ENCODE measurements around the gene NFE2L2.
"Not testable (repeated sequence)": the region's sequence is repeated elsewhere in the genome, so short reads cannot be mapped to it uniquely, and the experiment has no call there.

Gene NFE2L2

GRCh38 chr2:177257471-177257870 is 7.1 kb downstream of the NFE2L2 start:
- DNase-seq (ENCODE audit: low read depth, low spot score), result no peak

GRCh38 chr2:177256695-177257094 is 7.8 kb downstream of the NFE2L2 start:
- no peak for DNase-seq (ENCODE audit: low read depth, low spot score)

DNA sequence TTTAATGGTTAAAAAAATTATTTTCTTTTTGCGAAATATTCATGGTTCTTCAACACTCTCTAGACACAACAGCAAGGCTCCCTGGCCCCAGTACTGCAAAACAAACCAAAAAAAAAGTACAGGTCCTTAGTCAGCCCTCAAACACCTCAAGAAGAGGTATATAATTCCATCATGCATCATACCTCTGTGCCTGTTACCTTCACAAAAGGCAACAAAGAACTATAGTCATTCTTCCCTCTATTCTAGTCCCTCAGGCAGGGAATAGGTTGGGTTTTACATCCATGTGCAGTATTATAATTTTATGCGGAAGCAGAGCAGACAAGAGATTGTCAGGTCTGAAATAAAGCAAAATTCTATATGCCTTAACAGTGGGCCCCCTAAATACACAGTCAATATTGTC is 8.5 kb downstream of the NFE2L2 start:
- DNase-seq (ENCODE audit: low read depth, low spot score), result no peak

- DNase-seq (ENCODE audit: low read depth, low spot score), result no peak
Measured at GRCh38 chr2:177255227-177255601, 9.3 kb downstream of the NFE2L2 start.

DNA sequence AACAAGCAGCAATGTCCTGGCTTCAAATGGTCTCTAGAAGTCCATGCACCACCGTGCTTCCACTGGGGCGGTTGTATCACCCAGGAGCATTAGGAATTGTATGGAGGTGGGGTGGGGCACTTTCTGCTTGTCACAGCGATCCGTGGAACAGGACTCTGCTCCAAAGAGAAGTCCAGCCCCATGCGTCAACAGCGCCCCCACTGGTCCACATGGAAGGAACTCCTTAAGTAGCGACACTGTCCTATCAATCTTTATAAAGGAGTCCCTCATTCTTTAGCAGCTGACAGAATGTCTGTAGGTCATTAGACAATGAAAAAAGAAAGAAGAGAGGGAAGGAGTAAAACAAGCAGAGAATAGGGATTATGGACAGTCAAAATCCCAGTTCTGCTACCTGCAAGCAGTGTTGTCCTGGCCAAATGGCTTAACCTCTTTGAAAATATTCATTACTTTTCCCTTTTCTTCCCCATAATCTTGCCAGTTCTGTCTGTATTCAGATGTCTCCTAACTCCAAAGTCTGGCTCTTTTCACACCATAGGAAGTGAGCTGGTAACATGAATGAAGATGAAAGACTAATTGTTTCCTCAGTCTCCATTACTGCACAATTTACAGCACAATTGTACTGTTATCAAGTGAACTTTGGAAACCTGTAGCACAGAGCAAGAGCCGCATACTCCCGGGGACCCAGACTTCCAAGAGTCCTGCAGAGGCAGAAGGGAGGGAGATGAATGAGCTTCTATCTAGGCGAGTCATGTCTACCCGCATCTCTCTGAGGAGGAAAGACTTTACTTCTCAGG is 9.9 kb downstream of the NFE2L2 start:
- no peak for DNase-seq (ENCODE audit: low read depth, low spot score)

GRCh38 chr2:177253704-177254103 is 10.8 kb downstream of the NFE2L2 start:
- DNase-seq (ENCODE audit: low read depth, low spot score), result no peak

- no peak for DNase-seq (ENCODE audit: low read depth, low spot score)
Measured at GRCh38 chr2:177252808-177253531, 11.6 kb downstream of the NFE2L2 start.

DNA sequence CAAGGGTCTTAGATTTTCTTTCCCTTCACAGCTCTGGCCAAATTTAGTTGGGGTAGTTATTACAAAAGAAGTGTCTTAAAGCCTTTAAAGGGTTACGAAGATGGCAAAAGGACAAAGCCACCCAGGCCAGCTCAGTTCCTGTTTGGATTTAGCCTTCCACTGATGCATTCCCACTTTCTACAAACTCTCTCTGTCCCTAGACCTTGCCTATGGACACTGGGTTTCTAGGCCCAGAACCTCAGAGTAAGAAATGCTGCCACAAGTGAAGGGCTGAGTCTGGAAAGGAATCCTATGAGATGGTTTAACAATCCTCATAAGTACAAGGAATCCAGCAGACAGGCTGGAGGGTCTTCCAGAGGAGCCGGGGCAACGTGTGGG is 13.4 kb downstream of the NFE2L2 start:
- no peak for DNase-seq (ENCODE audit: low read depth, low spot score)

GRCh38 chr2:177250461-177250860 is 14.1 kb downstream of the NFE2L2 start:
- no peak for DNase-seq (ENCODE audit: low read depth, low spot score)

- DNase-seq (ENCODE audit: low read depth, low spot score), result no peak
Measured at GRCh38 chr2:177249038-177249437, 15.5 kb downstream of the NFE2L2 start.

- no peak for DNase-seq (ENCODE audit: low read depth, low spot score)
Measured at GRCh38 chr2:177247693-177248262, 16.7 kb downstream of the NFE2L2 start.

DNA sequence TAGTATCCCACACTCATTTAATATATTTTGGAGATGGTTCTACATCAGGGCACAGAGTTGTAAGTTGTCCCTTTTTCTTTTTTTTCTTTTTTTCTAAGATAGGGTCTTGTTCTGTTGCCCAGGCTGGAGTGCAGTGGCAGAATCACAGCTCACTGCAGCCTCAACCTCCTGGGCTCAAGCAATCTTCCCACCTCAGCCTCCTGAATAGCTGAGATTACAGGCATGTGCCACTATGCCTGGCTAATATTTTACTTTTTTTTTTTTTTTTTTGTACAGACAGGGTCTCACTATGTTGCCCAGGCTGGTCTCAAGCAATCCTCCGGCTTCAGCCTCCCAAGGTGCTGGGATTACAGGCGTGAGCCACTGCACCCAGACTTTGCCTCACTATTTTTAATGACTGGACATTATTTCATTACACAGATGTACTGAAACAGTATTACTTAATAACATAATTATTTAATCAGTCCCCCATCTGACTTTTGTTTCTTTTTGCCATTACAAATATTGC is 17.9 kb downstream of the NFE2L2 start:
- not testable (repeated sequence) for DNase-seq (ENCODE audit: low read depth, low spot score)

GRCh38 chr2:177246000-177246399 is 18.5 kb downstream of the NFE2L2 start:
- no peak for DNase-seq (ENCODE audit: low read depth, low spot score)

DNA sequence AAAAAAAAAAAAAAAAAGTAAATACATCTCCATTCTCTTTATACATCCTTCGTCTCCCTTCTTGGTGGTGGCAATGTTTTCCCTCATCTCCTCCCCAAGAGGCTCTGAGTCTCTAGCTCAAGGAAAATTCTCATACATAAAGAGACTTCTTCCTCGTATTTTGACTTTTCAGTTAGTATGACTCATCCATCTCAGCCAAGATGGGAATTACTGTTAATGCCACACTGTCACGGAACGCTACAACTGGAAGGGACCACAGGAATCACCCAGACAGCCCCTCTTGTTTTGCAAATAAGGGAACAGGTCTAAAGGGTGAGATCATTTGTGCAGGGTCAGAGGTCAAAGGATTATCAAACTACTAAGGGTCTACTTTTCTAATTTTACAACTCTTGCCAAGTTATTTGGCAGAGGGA is 19.5 kb downstream of the NFE2L2 start:
- DNase-seq (ENCODE audit: low read depth, low spot score), result no peak

DNA sequence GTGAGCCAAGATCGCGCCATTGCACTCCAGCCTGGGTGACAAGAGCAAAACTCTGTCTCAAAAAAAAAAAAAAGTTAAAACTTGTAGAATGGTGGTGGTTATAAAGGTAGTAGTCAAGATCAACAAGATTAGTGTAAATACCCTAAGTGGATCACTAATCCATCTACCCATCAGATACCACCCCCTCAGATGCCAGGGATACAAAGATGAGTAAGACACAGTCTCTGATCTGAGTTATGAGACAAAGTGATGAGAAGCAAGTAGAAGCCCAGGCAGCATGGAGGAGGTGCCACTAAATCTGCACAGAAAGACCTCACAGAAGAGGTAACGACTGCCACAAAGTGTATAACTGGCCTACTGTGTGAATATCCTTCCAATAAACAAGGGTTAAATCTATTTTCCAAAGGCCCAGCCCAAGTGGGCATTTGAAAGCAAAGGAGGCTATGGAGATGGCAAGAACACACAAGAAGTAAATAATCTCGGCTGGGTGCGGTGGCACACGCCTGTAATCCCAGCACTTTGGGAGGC is 20.2 kb downstream of the NFE2L2 start:
- DNase-seq (ENCODE audit: low read depth, low spot score), result no peak

- DNase-seq (ENCODE audit: low read depth, low spot score), result no peak
Measured at GRCh38 chr2:177243476-177243875, 21.1 kb downstream of the NFE2L2 start.

GRCh38 chr2:177243073-177243472 is 21.5 kb downstream of the NFE2L2 start:
- no peak for DNase-seq (ENCODE audit: low read depth, low spot score)

GRCh38 chr2:177242121-177242987 is 22.2 kb downstream of the NFE2L2 start:
- peak; percentile 70 for DNase-seq (ENCODE audit: low read depth, low spot score)

- DNase-seq (ENCODE audit: low read depth, low spot score), result no peak
Measured at GRCh38 chr2:177241711-177242120, 22.8 kb downstream of the NFE2L2 start.

DNA sequence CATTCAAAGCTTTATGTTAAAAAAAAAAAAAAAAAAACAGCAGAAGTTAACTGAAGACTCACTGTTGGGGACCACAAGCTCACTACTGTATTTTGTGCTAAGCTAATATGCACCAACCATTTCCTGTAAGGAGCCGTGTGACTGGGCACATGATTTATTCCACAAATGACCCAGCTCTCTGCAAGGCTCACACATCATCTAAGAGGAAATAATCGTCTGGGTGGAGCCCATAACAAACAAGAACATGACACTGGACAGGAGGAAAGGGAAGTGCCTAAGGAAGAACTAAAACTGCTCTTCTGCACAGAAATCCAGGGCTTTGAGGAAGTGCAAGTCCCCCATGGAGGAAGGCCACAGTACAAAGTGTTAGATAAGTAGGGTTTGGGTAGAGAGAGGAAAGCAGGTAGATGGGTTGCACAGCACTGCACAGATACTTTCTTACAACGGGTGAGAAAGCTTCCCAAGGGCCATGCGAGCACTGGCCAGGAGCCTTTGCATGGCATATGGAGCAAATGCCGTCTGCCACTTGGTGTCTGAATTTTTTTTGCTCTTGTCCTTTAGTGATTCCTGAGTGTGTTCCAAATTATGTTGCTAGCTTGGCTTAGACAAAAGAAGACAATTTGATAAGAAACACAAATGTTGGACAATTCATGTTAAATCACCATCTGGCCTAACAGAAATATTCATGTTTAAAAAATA is 24.4 kb downstream of the NFE2L2 start:
- no peak for DNase-seq (ENCODE audit: low read depth, low spot score)

GRCh38 chr2:177239053-177239452 is 25.5 kb downstream of the NFE2L2 start:
- DNase-seq (ENCODE audit: low read depth, low spot score), result no peak

All from smooth muscle cell of the brain vasculature (primary cell).